NT2/D1 (cell line): ENCODE data around the gene GNAZ.

Experiments
- DNase-seq: peaks from one replicate; pipeline ENCODE4 v3.0.0-alpha.2; 2011; ENCODE audit warnings: low read depth, low spot score
- H3K27me3 ChIP-seq: 2 replicates; pipeline ENCODE4 v1.6.0; 2011; ENCODE audit warnings: mild to moderate bottlenecking; ENCODE audit not compliant: insufficient read length, insufficient read depth
- H3K36me3 ChIP-seq: 2 replicates; pipeline ENCODE4 v1.6.1; 2011; ENCODE audit warnings: mild to moderate bottlenecking, low read length, mixed read lengths; ENCODE audit not compliant: insufficient read depth, insufficient read length
- H3K4me1 ChIP-seq: 2 replicates; pipeline ENCODE4 v1.5.1; 2011; ENCODE audit not compliant: insufficient read depth, insufficient read length
- H3K4me3 ChIP-seq: 2 replicates; pipeline ENCODE4 v1.5.1; 2011; ENCODE audit warnings: low read depth; ENCODE audit not compliant: insufficient read length
- H3K9ac ChIP-seq: 2 replicates; pipeline ENCODE4 v1.6.0; 2011; ENCODE audit warnings: low read depth; ENCODE audit not compliant: insufficient read length
- H3K9me3 ChIP-seq: 2 replicates; pipeline ENCODE4 v1.5.1; 2011; ENCODE audit warnings: mild to moderate bottlenecking, low read length; ENCODE audit not compliant: insufficient read depth
- SUZ12 ChIP-seq: IDR thresholded peaks from 2 replicates; pipeline ENCODE4 v1.6.1; 2011; ENCODE audit not compliant: insufficient read length, insufficient read depth; ENCODE audit errors: extremely low read depth
- YY1 ChIP-seq: IDR thresholded peaks from 2 replicates; pipeline ENCODE4 v1.6.1; 2011; ENCODE audit not compliant: insufficient read length, insufficient read depth
- ZNF274 ChIP-seq: IDR thresholded peaks from 2 replicates; pipeline ENCODE4 v1.6.1; 2011; ENCODE audit warnings: mild to moderate bottlenecking, low read depth, low read length

The GNAZ gene

DNA sequence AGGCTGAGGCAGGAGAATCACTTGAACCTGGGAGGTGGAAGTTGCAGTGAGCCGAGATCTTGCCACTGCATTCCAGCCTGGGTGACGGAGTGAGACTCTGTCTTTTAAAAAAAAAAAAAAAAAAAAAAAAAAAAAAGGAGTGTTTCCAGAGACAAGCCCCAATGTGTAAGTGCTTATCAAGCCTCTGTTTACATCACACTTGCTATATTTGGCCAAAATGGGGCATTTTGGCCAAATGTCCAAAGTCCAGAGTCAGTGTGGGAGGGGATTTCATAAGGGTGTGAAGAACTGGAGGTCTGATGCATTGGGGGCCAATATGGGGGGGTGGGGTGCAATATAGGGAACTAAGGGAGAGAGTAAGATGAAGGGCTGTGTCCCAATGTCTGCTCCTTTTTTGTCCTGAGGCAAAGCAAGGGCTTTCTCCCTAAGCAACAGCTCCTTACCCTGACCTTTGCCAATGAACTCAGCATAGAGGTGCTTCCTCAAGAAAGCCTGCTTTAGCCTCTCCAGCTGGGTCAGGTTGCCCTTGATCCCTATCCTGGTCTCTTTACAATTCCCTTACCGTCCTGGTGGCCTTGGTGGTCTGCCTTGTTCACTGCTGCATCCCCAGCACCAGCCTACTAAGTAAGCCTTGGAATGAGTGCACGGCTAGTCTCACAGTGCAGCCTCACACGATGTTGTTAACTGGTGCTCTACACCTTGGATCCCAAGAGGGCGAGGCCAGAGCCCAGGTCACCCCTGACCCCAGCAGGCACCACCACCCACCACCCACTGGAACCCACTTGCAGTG lies 95.9 kb downstream of the GNAZ start:
- peak overlapping the region; percentile 21 for H3K9ac ChIP-seq
- H3K4me1 ChIP-seq = peaks cover 12% of the 10 kb centered on the region
- H3K9me3 ChIP-seq = no peaks in the 10 kb centered on the region
- no peaks in the 10 kb centered on the region for H3K36me3 ChIP-seq
- H3K27me3 ChIP-seq = no peaks in the 10 kb centered on the region
- no peak for DNase-seq
- no peak overlapping the region for H3K4me3 ChIP-seq
- no peak for TF ChIP-seq ZNF274

DNA sequence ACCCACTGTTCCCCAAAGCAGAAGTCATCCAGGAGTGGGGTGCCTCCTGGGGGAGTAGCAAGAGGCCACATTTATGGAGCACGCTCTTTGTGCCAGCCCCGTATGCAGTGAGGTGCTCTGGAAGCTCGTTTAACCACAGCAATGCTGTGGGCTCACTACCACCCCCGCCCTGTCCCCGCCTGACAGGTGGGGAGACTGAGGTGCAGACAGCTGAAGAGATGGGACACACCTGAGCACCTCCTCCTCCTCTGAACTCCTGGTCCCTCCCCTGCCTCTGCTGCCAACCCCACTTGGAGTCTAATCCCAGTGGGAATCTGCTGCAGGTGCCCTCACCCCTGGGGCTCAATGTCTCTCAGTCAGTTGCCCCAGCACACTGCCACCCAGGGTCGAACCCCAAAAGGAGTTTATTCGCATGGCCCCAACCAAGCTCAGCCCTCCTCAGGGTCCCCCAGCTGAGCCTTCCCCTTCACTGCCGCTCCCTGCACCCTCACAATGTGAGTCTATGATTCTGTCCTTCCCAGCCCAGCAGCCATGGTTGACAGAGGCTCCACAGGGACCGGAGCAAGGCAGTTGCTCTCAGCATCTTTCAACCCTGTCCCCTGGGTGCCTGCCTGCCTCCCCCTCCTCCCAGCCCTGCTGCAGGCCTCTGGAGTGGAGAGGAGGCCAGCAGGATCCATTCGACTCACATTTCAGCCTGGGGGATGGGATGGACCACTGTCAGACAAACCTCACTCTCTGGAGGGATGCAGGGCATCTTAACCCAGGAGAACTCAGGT lies 96.7 kb downstream of the GNAZ start:
- no peak for DNase-seq
- TF ChIP-seq YY1 (no peak), ZNF274 (no peak), SUZ12 (no peak)
- H3K36me3 ChIP-seq = no peaks in the 10 kb centered on the region
- H3K9ac ChIP-seq = peak overlapping the region; percentile 21
- H3K4me1 ChIP-seq = peaks cover 12% of the 10 kb centered on the region
- no peak overlapping the region for H3K4me3 ChIP-seq
- H3K9me3 ChIP-seq = no peaks in the 10 kb centered on the region
- H3K27me3 ChIP-seq = no peaks in the 10 kb centered on the region

DNA sequence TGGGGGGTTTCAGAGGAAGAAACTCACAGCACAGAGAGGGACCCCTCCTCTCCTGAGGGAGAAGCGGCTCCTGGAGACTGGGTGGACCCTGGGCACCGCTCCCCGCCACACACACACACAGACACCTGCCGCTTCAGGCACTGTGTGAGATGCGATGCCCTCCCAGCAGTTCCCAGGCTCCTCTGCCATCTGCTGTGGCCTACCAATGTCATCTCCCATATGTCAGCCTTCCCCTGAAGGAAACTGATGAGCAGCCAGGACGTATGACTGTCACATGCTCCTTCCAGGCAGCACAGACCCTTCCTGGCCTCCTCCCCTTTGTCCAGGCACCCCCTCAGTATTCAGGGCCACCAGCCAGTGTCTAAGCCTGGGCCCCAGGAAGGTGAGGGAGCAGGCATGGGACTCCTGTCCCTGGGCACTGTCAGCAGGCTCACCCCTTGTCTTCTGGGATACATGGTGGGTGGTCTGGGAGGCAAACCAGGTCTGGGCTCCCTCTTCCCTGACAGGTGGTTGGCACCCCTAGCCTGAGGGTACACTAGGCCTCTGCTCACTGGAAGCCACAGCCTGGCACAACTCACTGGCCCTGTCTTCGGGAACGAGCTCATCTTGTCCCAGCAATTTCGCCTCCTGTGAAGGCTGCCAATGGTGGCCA lies 98.2 kb downstream of the GNAZ start:
- H3K9me3 ChIP-seq = no peaks in the 10 kb centered on the region
- no peaks in the 10 kb centered on the region for H3K27me3 ChIP-seq
- DNase-seq = no peak
- peaks cover 12% of the 10 kb centered on the region for H3K4me1 ChIP-seq
- no peak overlapping the region for H3K9ac ChIP-seq
- TF ChIP-seq SUZ12 (no peak), ZNF274 (no peak), YY1 (no peak)
- no peaks in the 10 kb centered on the region for H3K36me3 ChIP-seq
- no peak overlapping the region for H3K4me3 ChIP-seq

DNA sequence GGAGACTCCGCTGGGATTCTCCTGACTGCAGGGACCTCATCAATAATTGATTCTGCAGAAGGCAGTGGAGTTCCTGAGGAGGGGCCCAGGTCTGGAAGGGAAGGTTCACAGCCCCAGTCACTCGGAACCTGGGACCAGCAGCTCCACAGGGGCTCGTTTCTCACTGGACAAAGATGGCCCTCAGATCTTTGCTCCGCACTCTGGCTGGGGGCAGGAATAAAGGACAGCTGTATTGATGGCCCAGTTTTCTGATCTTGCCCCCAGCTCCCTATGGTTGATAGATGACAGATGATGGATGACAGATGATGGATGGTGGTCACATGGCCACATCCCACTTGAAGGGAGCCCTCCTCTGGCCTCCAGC lies 98.7 kb downstream of the GNAZ start:
- no peak for DNase-seq
- H3K36me3 ChIP-seq = no peaks in the 10 kb centered on the region
- no peak overlapping the region for H3K4me3 ChIP-seq
- peaks cover 12% of the 10 kb centered on the region for H3K4me1 ChIP-seq
- H3K27me3 ChIP-seq = no peaks in the 10 kb centered on the region
- TF ChIP-seq YY1 = no peak
- TF ChIP-seq ZNF274 = no peak
- TF ChIP-seq SUZ12 = no peak
- H3K9me3 ChIP-seq = no peaks in the 10 kb centered on the region
- no peak overlapping the region for H3K9ac ChIP-seq
